Testis (tissue), 2 donors: ENCODE data around the gene ANKRD63.

Experiments used
- CTCF ChIP-seq, 3 experiments: fragments of 450-650 bp in 2 of 3; fragments of 200-600 bp in 1 of 3; sonication (generic) in 1 of 3; IDR thresholded peaks; one replicate each; pipeline ENCODE4 v1.5.1; 2016 to 2019; ENCODE audit warnings: antibody characterized with exemption in 3 of 3, mild to moderate bottlenecking in 2 of 3, moderate library complexity in 1 of 3
- POLR2A ChIP-seq: fragments of 450-650 bp; IDR thresholded peaks from one replicate; pipeline ENCODE4 v1.6.1; 2017; ENCODE audit warnings: antibody characterized with exemption, mild to moderate bottlenecking, moderate library complexity

GRCh38 chr15:40242213-40242599, 40.7 kb downstream of the ANKRD63 start:
- no peak for TF ChIP-seq CTCF (IDR thresholded peaks at IDR 0.05)
- TF ChIP-seq POLR2A = no peak
